ENCODE data around the gene NSD2.
"Not testable (repeated sequence)": the region's sequence is repeated elsewhere in the genome, so short reads cannot be mapped to it uniquely, and the experiment has no call there.

Gene NSD2

DNA sequence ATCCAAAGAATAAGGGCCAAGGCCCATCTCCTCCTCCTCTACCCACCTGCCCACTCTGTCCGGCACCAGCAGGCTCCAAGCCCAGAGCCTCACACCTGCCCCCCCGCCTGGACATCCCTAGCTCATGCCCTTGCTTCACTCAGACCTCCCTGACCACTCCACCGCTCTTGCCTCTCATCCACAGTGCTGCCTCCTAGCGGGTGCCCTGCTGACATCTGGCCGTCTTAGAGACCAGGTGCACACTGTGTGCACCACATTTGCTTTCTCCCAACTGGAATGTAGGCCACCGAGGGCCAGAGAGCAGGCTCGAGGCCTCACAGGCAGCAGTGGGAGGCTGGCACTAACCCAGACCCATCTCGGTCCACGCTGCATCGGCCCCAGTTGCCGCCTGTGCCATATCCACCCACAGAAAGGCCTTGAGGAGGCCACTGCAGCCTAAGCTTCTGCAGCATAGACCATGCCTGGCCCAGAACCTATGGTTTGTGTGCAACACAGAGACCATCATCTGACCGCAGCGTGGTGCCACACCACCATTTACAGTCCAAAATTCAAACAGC, 28.8 kb upstream of the NSD2 start:
- no peak for DNase-seq

DNA sequence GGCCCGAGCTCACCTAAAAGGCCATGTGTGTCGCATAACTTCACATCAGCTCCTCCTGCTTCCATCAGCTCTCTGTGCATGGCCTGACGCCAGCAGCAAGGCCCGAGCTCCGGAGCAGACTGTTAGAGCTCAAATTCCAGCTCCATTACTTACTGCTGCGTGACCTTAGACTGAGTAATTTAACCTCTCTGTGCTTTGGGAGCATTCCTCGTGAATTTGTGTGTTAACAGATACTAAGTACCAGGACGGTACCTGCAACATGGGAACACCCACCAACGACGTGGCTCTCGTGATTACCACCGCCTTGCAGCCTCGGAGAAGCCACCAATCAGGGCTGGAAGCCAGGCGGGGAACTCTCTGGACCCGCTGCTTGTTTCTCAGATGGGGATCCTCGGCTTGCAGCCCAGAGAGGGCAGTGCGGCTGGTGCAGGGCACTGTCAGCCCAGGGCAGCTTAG, 28.2 kb upstream of the NSD2 start:
- DNase-seq: no peak

DNA sequence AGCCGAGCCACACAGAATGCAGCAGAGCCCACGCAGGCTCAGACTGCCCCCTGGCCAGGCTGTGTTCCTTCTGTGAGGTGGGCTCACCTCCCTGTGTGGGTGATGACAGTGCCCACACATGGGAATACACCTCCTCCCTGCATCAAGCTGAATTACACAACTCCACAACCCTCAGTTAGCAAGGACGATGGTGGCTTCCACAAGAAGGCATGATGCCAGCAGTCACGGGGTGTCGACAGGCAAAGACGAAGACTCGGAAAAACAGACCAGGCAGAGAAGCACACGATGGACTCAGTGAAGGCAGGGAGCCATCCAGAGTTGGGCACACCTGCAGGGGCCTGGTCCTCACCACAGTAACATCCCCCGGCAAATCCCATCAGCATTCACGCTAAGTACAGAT, 27.3 kb upstream of the NSD2 start:
- DNase-seq: no peak

DNA sequence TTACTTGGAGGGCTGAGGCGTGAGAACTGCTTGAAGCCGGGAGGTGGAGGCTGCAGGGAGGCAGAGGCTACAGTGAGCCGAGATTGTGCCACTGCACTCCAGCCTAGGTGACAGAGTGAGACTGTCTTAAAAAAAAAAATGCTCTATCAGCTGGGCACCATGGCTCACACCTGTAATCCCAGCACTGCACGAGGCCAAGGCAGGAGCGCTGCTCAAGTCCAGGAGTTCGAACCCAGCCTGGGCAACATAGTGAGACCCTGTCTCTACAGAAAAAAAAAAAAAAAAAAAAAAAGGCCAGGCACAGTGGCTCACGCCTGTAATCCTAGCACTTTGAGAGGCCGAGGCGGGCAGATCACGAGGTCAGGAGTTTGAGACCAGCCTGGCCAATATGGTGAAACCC, 26.6 kb upstream of the NSD2 start:
- DNase-seq: not testable (repeated sequence)

DNA sequence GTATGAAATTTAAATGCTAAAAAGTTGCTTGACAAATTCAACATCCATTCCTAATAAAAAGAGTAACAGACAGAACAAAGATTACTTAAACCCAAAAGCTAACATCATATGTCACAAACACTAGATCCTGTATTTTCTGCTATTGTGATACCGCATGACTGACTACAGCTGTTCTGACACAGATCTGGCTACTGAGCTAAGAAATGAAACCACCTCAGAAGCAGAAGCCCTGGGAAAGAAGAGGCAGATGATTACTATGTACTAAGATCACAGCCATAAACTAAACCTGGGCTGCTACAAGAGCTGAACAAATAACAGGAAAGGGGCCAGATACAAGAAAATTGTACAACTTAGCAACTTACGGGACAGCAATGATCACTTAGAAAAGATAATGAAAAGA, 24.6 kb upstream of the NSD2 start:
- DNase-seq: no peak

DNA sequence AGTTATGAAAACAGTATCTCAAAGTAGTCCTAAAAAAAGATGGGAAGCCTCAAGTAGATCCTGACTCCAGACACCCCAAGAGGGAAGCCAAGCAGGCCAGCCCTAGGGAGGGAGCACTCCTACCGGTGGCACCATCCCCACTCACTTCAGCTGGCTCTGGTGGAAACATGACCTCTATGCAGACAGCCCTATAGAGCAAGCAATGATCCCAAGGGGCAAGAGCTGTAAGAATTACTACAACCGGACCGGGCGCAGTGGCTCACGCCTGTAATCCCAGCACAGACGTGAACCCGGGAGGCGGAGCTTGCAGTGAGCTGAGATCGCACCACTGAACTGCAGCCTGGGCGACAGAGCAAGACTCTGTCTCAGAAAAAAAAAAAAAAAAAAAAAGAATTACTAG, 20.9 kb upstream of the NSD2 start:
- DNase-seq: no peak

DNA sequence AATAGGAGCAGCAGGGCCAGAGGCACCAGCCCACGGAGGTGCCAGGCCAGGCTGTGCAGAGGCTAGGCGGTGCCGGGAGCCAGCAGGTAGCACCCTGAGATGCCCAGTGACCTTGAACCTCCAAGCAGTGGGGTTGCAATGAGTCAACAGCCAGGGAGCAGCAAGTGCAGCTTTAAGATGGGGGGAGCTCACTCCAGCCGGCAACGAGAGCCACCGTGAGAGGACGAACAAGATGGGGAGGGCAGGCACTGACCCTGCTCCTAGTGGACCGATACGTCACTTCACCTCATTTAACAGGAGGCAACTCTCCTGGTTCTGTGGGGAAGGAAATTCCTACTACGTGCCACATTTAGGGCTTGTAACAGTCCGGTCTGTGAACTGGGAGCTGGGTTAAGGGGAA, 20.0 kb upstream of the NSD2 start:
- no peak for DNase-seq

DNA sequence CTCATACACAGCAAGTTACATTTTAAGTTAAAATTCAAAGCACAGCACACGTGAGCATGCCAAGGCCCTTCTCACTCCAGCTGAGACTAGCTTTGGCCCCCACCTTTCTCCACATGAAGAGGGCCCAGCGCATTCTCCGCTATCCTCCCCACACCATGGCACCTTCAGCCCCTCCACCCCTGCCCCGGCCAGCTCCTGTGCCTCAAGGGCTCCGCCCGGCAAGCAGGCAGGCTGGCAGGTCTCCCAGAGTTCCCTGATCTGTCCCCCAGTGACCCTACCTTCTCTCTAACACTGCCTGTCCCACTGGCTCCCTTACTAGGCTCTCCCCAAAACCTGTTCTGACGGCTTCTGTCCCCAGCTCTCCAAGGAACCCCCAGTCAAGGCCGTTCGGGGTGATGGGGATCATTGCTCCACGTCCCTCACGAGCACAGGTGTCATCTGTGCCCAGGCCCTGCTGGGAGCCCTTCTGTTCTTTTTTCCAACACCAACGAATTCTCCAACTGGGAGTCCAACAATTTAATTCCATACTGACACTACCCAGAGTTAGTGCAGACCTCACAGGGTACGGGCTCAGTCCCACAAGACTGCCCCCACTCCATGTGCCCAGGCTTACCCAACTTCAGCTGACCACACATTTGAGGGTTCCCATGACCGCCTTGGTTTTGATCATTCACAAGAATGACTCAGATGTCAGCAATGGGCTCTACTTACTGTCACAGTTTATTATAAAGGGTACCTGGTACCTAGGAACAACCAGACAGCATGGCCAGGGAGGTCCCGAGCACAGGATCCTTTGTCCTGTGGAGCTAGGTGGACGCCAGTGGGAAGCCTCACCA, 19.4 kb upstream of the NSD2 start:
- no peak for DNase-seq

DNA sequence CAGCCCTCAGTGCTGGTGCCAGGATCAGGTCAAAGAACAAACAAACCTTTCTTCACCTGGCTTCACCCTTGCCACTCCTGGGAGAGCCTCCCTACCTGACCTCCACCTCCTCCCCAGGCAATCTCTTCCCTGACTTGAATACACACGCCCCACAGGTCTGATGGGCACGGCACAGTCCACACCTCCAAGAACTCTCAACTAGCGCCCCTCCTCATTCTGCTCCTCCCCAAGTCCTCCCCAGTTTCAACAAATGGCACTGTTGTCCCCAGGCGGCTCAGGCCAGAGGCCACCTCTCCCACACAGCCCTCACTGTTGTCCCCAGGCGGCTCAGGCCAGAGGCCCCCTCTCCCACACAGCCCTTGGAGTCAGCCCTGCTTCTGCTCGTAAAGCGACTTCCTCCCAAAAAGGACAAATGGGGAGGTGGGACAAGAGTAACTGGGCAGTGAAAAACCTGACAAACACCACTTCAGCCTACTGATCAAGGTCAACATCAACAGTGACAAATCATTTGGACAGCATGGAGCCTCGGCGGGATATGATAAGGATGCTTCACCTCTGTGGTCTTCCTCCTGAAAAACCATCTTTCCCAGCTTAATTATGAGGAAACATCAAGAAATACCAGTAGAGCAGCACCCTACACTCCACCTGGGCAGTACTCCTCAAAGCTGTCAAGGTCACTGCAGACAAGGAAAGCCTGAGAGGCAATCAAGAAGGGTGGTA, 18.1 kb upstream of the NSD2 start:
- no peak for DNase-seq

DNA sequence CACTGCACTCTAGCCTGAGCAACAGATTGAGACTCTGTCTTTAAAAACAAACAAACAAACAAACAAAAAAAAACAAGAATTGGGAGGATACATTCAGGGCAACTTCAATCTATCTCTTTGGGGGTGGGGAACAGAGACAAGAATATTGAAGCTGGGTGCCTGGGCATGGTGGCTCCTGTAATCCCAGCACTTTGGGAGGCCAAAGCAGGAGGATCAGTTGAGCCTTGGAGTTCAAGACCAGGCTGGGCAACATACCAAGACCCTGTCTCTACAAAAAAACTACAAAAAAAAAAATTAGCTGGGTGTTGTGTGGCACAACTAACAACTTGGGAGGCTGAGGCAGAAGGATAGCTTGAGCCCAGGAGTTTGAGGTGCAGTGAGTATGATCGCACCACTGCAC, 16.4 kb upstream of the NSD2 start:
- no peak for DNase-seq

DNA sequence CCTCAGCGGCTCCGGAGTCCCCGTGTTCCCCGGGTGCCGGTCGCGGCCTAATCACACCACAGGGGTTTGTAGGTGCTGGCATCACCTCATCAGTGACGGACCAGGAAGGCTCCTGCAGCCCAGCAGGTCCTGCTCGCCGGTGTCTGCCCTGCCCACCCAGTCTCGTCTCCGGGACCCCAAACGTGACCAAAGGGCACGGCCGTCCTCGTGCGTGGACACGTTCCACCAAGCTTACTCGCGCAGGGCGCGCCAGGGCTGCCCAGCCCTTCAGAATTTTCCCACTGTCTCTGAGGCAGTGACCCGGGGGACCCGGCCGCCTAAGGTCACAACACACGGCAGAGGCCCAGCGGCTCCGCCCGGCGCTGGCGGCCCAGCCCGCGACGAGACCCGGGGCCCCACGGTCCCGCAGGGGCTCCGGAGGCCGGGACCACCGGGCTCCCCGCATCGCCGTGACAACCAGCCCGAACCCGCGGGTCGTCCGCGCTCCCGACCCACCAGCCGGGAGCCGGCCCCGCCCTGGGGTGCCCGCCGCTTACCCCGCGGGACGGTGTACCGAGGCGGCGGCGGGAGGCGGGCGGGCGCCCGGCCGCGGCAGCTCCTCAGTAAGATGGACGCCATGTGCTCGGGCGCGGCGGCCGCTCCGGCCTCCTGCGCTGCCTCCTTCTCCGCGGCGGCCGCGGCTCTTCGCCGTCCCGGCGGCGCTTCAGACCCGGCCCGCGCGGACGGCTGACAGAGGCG, 15.7 kb upstream of the NSD2 start:
- DNase-seq: peak; percentile 16

DNA sequence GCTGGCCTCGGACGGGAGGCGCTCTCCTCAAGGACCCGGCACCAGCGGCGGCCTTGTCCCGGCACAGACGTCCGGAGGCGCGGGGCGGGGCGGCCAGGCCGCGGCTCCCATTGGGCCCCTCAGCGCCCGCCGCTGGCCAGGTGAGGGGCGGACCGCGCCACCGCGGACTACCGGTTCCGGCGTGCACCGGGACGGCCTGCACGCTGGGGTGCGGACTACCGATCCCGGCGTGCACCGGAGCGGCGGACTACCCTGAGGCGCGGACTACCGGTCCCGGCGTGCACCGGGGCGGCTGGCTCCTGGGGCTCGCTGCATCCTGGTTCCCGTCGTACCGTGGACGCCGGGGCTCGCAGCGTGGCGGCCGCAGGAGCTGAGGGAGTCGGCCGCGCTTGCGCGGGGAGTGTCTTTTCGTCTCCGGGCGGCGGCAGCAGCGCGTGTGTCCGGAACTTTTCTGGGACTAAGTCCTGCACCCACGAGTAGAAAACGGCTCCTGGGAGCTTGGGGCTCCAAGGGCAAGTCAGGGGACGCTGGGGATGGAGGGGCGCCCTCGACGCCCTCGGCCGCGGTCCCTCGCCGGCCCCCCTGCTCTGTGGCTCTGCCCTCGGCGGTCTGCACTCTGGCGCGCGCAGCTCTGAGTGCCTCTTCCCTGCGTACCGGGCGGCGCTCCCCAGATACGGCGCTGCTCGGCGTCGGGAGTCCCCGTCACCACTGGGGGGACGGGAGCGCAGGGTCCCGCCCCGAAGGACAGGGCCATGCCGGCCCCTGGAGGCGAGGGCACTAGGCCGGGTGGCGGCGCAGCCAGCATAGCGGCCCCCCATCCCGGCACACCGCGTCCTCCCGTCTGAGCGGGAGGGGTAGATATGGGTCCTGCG, 14.9 kb upstream of the NSD2 start, which contains the start of gene LETM1:
TSS of gene LETM1 (minus strand) at position 86 of the 872 bp plus-strand sequence. CDS start 206 bp downstream, outside the sequence.
- DNase-seq: peak; percentile 93

DNA sequence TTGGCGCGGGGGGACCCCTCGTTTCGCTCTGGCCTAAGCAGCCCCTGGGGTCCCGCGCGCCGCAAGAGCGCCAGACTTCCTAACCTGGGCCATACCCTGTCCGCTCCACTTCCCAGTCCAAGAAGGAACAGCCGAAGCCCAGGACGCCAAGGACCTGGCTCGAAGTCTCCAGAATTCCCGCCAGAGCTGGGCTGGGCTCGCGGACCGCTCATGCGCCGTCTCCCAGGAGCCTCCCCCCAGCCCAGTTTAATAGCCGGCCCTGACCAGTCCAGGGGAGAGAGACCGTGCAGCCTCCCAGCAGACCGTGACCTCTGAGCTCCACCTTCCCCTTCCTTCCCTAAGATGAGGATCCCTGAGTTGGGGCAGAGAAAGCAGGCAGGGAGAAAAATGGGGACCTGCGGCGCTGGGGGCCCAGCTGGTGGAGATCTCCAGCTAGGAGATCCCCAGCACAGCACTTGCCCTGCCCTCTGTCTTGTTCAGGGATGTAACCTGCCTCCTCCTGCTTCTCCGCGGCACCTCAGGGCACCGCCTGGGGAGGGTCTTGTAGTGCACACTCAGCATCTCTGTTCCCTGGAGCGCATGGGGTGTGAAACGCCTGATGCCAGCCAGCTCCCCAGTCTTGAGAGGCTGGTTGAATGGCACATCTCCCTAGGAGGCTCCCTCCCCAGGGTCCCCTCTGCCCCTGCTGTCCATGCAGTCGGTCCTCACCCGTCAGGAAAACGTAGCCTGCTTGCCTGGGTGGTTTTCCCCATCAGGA, 14.1 kb upstream of the NSD2 start:
- DNase-seq: no peak

DNA sequence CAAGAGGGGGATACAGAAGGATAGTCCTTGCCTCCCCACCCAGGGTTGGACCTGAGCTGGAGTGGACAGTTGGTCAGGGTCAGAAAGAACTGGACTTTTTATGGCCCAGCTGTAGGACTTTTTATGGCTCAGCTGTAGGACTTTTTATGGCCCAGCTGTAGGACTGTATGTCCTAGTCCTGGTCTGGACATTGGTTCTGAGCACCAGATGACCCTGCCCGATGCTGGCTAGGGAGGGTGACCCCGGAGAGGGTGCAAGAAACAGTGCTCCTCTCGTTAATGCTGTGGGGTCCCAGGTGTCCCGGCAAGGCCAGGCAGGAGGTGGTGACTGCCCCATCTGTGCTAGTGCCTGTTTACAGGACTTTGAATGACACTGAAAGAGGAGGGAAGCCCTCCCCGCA, 13.3 kb upstream of the NSD2 start:
- DNase-seq: no peak

DNA sequence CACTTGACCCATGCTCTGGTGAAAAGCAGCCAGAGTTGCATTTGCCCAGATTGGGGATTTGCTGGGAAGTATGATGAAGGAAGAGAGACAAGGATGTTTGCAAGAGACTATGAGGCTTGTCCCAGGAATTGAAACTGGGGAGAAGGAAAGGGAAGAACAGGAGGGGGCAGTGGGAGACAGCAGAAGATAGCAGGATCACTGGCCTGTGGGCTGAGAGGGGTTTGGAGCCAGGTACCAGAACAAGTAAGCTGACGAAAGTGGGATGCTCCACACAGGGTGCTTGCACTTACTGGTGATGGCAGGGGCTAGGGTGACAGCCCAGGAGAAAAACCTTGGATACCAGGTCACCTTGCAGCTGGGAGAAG, 11.8 kb upstream of the NSD2 start:
- no peak for DNase-seq

DNA sequence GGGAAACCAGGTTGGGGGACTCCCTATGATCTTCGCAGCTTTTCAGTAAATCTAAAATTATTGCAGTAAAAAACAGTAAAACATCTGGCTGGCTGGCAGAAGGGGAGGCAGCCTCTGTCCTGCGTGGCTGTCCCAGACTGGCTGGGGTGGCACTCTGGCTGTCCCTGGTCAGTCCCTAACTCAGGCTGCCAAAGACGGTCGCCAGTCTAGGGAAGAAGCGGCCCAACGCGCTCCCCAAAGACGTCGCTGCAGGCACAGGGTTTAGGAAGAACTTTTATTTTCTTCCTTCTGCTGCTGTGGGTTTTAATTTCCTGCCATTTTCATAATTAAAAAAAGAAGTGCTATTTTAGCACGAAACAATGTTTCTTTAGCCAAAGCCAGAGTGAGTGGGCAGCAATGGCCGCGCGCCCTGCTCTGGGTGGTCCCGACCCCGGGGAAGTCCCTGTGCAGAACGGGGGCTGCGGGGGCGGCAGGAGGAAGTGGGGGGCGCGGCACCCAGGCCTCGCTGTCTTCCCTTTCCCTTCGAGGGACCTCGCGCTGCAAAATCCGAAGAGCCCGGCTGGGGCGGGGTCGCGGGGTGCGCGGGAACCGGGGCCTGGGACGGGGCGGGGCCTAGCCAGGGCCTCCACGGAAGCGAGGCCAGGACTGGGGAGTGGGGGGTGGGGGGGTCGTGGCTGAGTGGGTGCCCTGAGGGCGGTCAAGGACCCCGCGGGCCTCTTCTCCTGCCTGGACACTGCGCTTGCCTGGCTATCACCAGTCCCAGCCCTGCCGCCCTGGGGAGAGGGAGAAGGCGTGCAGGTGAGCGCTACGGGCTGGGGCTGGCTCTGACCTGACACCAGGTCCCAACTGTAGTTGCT, 8.9 kb upstream of the NSD2 start:
- DNase-seq: peak; percentile 36

DNA sequence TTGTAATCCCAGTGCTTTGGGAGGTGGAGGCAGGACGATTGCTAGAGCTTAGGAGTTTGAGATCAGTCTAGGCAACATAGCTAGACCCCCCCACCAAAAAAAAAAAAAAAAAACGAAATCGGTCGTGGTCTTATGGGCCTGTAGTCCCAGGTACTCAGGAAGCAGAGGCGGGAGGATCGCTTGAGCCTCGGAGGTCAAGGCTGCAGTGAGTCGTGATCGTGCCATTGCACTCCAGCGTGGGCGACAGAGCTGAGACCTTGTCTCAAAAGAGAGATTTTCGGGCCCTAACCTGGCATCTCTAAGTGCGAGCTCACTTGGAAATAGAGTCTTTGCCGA, 8.3 kb upstream of the NSD2 start:
- DNase-seq: no peak

DNA sequence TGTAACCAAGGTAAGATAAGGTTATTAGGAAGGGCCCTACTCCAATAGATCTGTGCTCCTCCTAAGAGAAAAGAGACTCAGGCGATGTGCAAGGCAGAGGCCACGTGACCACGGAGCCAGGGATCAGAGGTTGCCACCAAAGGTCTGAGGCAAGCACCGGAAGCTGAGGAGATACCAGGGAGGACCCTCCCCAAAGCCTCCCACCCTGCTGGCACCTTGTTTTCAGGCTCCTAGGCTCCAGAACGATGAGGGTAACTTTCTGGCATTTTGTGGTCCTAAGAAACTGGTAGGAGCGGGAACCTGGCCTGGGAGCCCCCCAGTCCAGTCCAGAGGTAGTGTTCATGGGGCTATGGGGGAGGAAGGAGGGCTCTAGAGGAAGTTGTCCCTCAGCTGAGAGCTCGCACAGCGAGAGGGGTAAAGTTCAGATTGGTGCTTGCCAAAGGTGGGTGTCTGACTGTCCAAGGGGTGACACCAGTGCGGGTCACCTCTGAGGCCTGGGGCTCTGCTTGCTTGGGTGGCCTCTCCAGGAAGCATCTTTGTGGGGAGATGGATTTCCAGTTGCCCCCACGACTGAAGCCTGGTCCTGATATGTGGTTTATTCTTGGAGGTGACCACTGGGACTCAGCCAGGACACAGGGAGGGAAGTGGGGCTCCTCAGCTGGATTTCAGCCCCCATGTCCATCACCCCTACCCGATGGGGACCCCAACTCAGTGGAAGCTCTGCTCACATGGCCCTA, 7.7 kb upstream of the NSD2 start:
- DNase-seq: no peak

DNA sequence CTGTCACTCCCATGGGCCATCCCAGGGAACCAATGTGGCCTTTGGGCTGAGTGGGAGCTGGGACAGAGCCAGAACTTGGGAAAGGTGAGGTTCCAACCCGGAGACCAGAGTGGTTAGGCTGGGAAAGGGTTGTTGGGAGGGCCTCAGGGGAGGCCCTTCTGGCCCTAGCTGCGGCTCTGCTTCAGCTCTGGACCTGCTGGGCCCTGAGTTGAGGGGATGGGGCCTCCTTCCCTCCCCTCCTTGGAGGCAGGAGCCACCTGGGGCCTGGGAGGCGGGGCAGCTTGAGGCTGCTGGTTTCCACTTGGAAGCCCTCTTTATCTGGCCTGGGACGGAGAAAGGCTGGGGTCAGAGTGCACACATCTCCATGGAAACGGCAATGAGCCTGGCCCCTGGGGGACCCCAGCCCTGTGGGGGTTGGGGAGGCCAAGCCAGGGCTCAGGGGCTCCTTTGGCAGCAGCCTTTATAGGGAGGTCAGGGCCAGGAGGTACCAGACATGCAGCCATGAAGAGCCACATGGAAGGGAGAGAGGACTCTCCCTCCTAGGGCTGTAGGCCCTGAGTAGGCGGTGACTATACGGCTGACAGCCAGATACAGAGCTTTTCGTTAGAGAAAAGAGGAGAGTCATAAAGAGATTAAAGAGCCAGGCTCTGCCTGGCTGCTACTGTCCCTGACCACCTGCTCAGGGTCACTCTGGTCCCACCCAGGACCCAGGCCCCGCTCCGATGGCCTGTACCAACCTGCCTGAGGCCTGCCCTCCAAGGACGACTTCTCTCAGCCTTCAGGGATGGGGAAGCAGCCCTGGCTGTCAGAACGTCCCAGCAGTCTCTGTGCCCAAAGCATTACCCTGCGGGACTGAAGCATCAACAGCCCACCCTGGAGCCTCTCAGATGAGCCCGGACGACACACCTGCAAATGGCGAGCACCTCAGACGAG, 6.9 kb upstream of the NSD2 start:
- DNase-seq: no peak

Data from activated naive CD4-positive, alpha-beta T cell treated with anti-CD3 and anti-CD28 coated beads, Interleukin-2, amount 50 U/mL, for 16 hours (primary cell).